HepG2 (cell line): Measurements from ENCODE around the gene MARCHF9. TPM values are rescaled to one million over a fixed set of nuclear protein-coding genes. Genes with fewer than 3 reads are reported as not detected.
A peak's percentile ranks its signal among the peaks of the same experiment; 100 is the strongest.

Experiments used
- ATF6 ChIP-seq: sonication (generic); formaldehyde crosslinking; conservative IDR thresholded peaks from 2 replicates; pipeline ENCODE4 v1.4.0; 2020; ENCODE audit warnings: missing genetic modification reagents
- ATRX ChIP-seq: sonication (generic); formaldehyde crosslinking; IDR thresholded peaks from 2 replicates; pipeline ENCODE4 v1.4.0; 2020; ENCODE audit warnings: missing genetic modification reagents, borderline replicate concordance
- BORCS8-MEF2B ChIP-seq: sonication (generic); formaldehyde crosslinking; IDR thresholded peaks from 2 replicates; pipeline ENCODE4 v1.8.0; 2022; ENCODE audit warnings: mild to moderate bottlenecking, missing genetic modification reagents
- CREB1 ChIP-seq, 2 experiments: fragments of 450-650 bp in 1 of 2; IDR thresholded peaks; 2 replicates each; pipeline ENCODE4 v1.6.1; 2016 to 2017; ENCODE audit warnings: control low read depth in 1 of 2, mild to moderate bottlenecking in 1 of 2, missing compliant biosample characterization in 1 of 2, missing genetic modification characterization in 1 of 2
- KDM3A ChIP-seq: IDR thresholded peaks from 2 replicates; pipeline ENCODE4 v1.6.1; 2018; ENCODE audit warnings: low read depth, missing compliant biosample characterization
- SP140L ChIP-seq: sonication (generic); formaldehyde crosslinking; IDR thresholded peaks from 2 replicates; pipeline ENCODE4 v1.4.0; 2020; ENCODE audit warnings: missing genetic modification reagents, borderline replicate concordance
- TCF7 ChIP-seq: sonication (generic); IDR thresholded peaks from 2 replicates; pipeline ENCODE4 v1.6.1; 2016; ENCODE audit warnings: antibody characterized with exemption, low read depth
- ZNF18 ChIP-seq: sonication (generic); formaldehyde crosslinking; IDR thresholded peaks from 2 replicates; pipeline ENCODE4 v1.8.0; 2022; ENCODE audit warnings: mild to moderate bottlenecking, missing genetic modification reagents; ENCODE audit not compliant: insufficient replicate concordance
- ZNF280B ChIP-seq: sonication (generic); formaldehyde crosslinking; IDR thresholded peaks from 2 replicates; pipeline ENCODE4 v1.5.0; 2020; ENCODE audit warnings: missing genetic modification reagents, mild to moderate bottlenecking, borderline replicate concordance
- ZNF296 ChIP-seq: sonication (generic); formaldehyde crosslinking; conservative IDR thresholded peaks from 2 replicates; pipeline ENCODE4 v1.5.0; 2020; ENCODE audit warnings: mild to moderate bottlenecking, missing genetic modification reagents
- ZNF335 ChIP-seq: sonication (generic); formaldehyde crosslinking; IDR thresholded peaks from 2 replicates; pipeline ENCODE4 v1.4.0; 2020; ENCODE audit warnings: missing genetic modification reagents
- ZNF407 ChIP-seq: sonication (generic); formaldehyde crosslinking; IDR thresholded peaks from one replicate; pipeline ENCODE4 v1.5.1; 2020; ENCODE audit warnings: mild to moderate bottlenecking, missing genetic modification reagents; ENCODE audit errors: not compliant biosample characterization
- ZNF607 ChIP-seq: sonication (generic); formaldehyde crosslinking; IDR thresholded peaks from 2 replicates; pipeline ENCODE4 v1.5.1; 2020; ENCODE audit warnings: missing genetic modification reagents, mild to moderate bottlenecking, borderline replicate concordance
- polyA plus RNA-seq, 8 experiments: library from polyadenylated mRNA; depleted of rRNA in 3 of 8; stranded (reverse) in 7 of 8; unstranded in 1 of 8; fragments of >200 nt; fragmentation: Illumina TruSeq in 4 of 8; extraction: Trizol in 4 of 8; gene quantifications; 2 replicates each; pipeline versions ENCODE4 v1.2.1 to v1.2.3, GENCODE V29; 2011 to 2016; ENCODE audit warnings: low read depth in 4 of 8, missing spikeins in 1 of 8, mixed read lengths in 1 of 8; ENCODE audit not compliant: insufficient read depth in 1 of 8
- total RNA-seq, 5 experiments: library from RNA; depleted of rRNA; stranded (reverse); fragments of >200 nt; fragmentation: Illumina TruSeq; extraction: Trizol; gene quantifications; 2 replicates each; pipeline ENCODE4 v1.2.3, GENCODE V29; 2016; ENCODE audit warnings: low read depth in 1 of 5

Gene MARCHF9
- total and polyA plus RNA-seq, 2 of the 13 experiments (the other 11 are each of a cell fraction or from before 2014, with no cell fraction given): 5.7 to 9.6 TPM

GRCh38 chr12:57782608-57783465, 27.9 kb downstream of the MARCHF9 start, which contains the start of gene TSFM (continued):
- TF ChIP-seq SP140L (CRISPR knock-in tag) (0 out of 2 replicates have a peak, but pooled peaks have one; percentile 90), ATF6 (CRISPR knock-in tag) (0 out of 2 replicates have a peak, but pooled peaks have one; percentile 25), KDM3A (CRISPR knock-in tag) (peak; percentile 87), BORCS8-MEF2B (CRISPR knock-in tag) (peak; percentile 13; the same call in 1 of the 2 replicates), ZNF280B (CRISPR knock-in tag) (peak; percentile 63), TCF7 (no peak), CREB1 (IDR thresholded peaks at IDR 0.05) (peak; percentile 41; the same call in 1 of the 2 replicates), CREB1 (CRISPR knock-in tag; IDR thresholded peaks at IDR 0.05) (peak; percentile 95), ZNF407 (CRISPR knock-in tag) (peak; percentile 50), ZNF607 (peak; percentile 85), ATRX (no peak), ZNF335 (CRISPR knock-in tag) (peak; percentile 68; the same call in 1 of the 2 replicates), ZNF296 (0 out of 2 replicates have a peak, but pooled peaks have one; percentile 28), ZNF18 (CRISPR knock-in tag) (no peak)
